Fibroblast of skin of left quadriceps (primary cell): ENCODE results near the gene LRRC30.
"Not testable (repeated sequence)": the region's sequence is repeated elsewhere in the genome, so short reads cannot be mapped to it uniquely, and the experiment has no call there.

Source experiments
- DNase-seq, 2 experiments: peaks; one replicate each; pipeline ENCODE4 v3.0.0-alpha.2; 2013; ENCODE audit warnings: low read depth in 2 of 2

The LRRC30 gene

GRCh38 chr18:7230626-7231349 lies at the start of gene LRRC30:
Gene LRRC30, plus strand, starts transcription at chr18:7231089. Its CDS starts 50 bp downstream, at chr18:7231139.
- DNase-seq = no peak

- no peak for DNase-seq
These were observed 45.2 kb upstream of the LRRC30 start for GRCh38 chr18:7185701-7186100.

- no peak for DNase-seq
These were observed 40.2 kb upstream of the LRRC30 start for GRCh38 chr18:7190547-7191156.

- no peak for DNase-seq
These were observed 39.2 kb upstream of the LRRC30 start for GRCh38 chr18:7191736-7192135.

- DNase-seq = no peak
These were observed 35.6 kb upstream of the LRRC30 start for GRCh38 chr18:7195266-7195665.

- no peak for DNase-seq
These were observed 34.5 kb upstream of the LRRC30 start for GRCh38 chr18:7196421-7196820.

GRCh38 chr18:7197854-7198253 lies 33.0 kb upstream of the LRRC30 start:
- no peak for DNase-seq

- DNase-seq = no peak
These were observed 32.6 kb upstream of the LRRC30 start for GRCh38 chr18:7198326-7198725.

GRCh38 chr18:7201096-7201495 lies 29.8 kb upstream of the LRRC30 start:
- no peak for DNase-seq

- DNase-seq = no peak
These were observed 28.7 kb upstream of the LRRC30 start for GRCh38 chr18:7202169-7202568.

- not testable (repeated sequence) for DNase-seq
These were observed 27.3 kb upstream of the LRRC30 start for GRCh38 chr18:7203601-7204000.

- no peak for DNase-seq
These were observed 25.5 kb upstream of the LRRC30 start for GRCh38 chr18:7205346-7205745.

- no peak for DNase-seq
These were observed 24.7 kb upstream of the LRRC30 start for GRCh38 chr18:7206217-7206616.

- no peak for DNase-seq
These were observed 23.4 kb upstream of the LRRC30 start for GRCh38 chr18:7207366-7207915.

- peak; percentile 25 to 35 for DNase-seq
These were observed 9.3 kb upstream of the LRRC30 start for GRCh38 chr18:7221424-7222155.

- DNase-seq = no peak
These were observed 6.7 kb upstream of the LRRC30 start for GRCh38 chr18:7224198-7224597.

- DNase-seq = no peak
These were observed 1.3 kb downstream of the LRRC30 start for GRCh38 chr18:7232218-7232617.

- no peak for DNase-seq
These were observed 2.4 kb downstream of the LRRC30 start for GRCh38 chr18:7233134-7233810.

- DNase-seq = no peak
These were observed 3.2 kb downstream of the LRRC30 start for GRCh38 chr18:7234091-7234490.

- no peak for DNase-seq
These were observed 4.1 kb downstream of the LRRC30 start for GRCh38 chr18:7234956-7235355.

GRCh38 chr18:7236072-7236471 lies 5.2 kb downstream of the LRRC30 start:
- no peak for DNase-seq

- no peak for DNase-seq
These were observed 6.0 kb downstream of the LRRC30 start for GRCh38 chr18:7236933-7237332.
